HG03045 (cell line): ENCODE results near the gene UTP4.

ENCODE experiments used
- ATAC-seq: cut with Tn5 transposase; IDR thresholded peaks from one replicate; pipeline ENCODE4 v1.9.1; 2021; ENCODE audit warnings: mild to moderate bottlenecking, moderate library complexity; ENCODE audit not compliant: unreplicated experiment

Gene UTP4

DNA sequence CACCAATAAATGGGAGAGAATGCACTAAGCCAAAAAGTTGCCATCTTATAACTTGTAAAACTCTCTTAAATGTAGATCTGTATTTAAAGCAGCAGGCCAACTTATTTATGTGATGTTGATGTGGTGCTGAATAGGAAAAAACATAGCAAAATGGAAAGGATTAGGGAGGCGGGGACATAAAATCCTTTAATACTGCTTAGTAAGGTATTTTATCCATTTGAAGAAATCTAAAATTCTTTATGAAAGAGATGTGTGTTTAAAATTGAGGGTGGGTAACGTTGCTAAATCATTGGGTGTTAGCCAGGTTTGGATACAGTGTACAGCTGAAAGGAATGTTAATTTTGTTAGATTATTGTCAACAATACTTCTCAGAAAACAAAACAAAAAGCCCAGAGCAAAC lies 68.8 kb downstream of the UTP4 start:
- ATAC-seq: no peak

DNA sequence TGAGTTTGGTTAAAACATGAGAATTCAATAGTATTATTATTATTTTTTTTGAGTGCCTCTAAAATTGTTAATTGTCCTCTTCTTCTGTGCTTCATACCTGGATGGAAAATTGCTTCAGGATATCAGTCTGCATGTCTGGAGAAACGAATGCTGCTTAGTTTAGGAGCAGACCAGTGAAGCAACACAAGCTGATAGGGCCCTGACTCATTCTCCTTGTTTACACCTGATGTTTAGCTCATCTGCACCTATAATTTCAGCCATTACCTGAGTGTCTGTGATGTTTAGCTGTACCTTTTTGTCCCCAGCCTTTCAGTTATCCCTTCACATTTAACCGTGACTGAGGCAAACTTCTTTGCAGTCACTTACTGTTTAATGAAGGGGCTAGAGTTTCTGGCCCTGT lies 69.3 kb downstream of the UTP4 start:
- no peak for ATAC-seq

DNA sequence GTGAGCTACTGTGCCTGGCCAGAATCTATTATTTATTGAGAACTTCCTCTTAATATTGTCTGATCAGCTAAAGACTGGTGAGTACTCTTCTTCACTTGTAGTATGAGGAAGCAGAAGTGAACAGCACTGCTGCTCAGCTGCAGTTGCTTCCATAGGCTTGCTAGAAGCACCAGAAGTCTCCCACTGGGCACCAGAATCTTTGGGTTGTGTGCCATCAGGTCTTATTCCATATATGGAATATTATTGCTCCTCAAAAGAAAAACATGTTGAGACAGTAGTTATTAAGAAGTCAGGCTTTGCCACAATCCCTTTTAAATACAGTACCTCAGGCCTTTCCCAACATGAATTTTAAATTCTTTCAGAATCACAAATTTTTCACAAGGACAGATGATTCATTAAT lies 71.7 kb downstream of the UTP4 start:
- ATAC-seq: no peak

DNA sequence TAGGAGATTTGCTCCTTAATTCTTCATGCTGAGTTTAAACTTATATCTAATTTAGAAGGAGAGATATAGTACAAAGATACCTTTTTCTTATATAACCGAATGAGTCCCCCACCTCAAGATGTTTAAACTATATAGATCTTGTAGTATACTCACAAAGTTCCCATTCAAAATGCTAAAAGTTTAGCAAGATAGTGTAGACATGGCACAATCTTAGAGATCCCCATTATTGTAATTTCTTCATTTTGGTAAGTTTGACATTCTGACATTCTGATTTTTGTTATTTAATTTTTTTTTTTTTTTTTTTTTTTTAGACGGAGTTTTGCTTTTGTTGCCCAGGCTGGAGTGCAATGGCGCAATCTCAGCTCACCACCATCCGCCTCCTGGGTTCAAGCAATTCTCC lies 77.3 kb downstream of the UTP4 start:
- ATAC-seq: no peak

DNA sequence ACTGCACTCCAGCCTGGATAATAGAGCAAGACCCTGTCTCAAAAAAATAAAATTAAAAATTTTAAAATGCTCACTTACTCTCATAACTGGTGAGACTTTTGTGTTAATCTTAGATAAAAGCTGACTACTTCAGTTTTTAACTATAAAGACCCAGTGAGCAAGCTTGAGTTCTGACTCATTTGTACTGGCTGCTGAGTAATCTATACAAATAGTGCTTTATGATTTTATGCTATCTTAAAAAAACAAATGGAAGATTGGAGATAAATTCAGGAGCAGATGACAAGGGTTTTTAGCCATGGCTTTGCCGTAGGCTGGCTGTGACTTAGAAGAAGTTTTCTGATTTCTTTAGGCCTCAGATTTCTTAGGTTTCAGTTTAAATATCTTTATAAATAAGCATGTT lies 85.0 kb downstream of the UTP4 start:
- ATAC-seq: no peak
